Esophagus squamous epithelium (tissue), 5 donors: ENCODE measurements around the gene SPARCL1. TPM values are rescaled to one million over a fixed set of nuclear protein-coding genes. Genes with fewer than 3 reads are reported as not detected.
"Not testable (repeated sequence)": the region's sequence is repeated elsewhere in the genome, so short reads cannot be mapped to it uniquely, and the experiment has no call there.

Experiments used
- DNase-seq: peaks from one replicate; lab custom pipeline; 2025; lab: John Stamatoyannopoulos, UW
- H3K27ac ChIP-seq, 4 donors: fragments of 200-600 bp; sonication (generic); one replicate each; pipeline ENCODE4 v1.5.1; 2016 to 2019; ENCODE audit warnings: mild to moderate bottlenecking in 1 of 4
- H3K27me3 ChIP-seq, 4 donors: fragments of 200-600 bp; sonication (generic); 1 replicate in 3 of 4; 2 replicates in 1 of 4; pipeline versions ENCODE4 v1.5.1 to v1.6.0; 2017 to 2021; ENCODE audit warnings: antibody characterized with exemption in 1 of 4
- H3K36me3 ChIP-seq, 3 donors: fragments of 200-600 bp; sonication (generic); one replicate each; pipeline ENCODE4 v1.5.1; 2016 to 2019
- H3K4me1 ChIP-seq, 3 donors: fragments of 200-600 bp; sonication (generic); one replicate each; pipeline ENCODE4 v1.5.1; 2017 to 2019
- H3K4me3 ChIP-seq, 4 donors: fragments of 200-600 bp; sonication (generic); 1 replicate in 3 of 4; 2 replicates in 1 of 4; pipeline ENCODE4 v1.5.1; 2016 to 2019; ENCODE audit warnings: mild to moderate bottlenecking in 2 of 4, moderate library complexity in 1 of 4
- H3K9me3 ChIP-seq, 3 donors: fragments of 200-600 bp; sonication (generic); one replicate each; pipeline ENCODE4 v1.5.1; 2016 to 2019
- CTCF ChIP-seq, 6 experiments: fragments of 450-650 bp in 4 of 6; fragments of 200-600 bp in 2 of 6; sonication (generic) in 2 of 6; IDR thresholded peaks; one replicate each; pipeline ENCODE4 v1.5.1; 2016 to 2019; ENCODE audit warnings: antibody characterized with exemption in 6 of 6, mild to moderate bottlenecking in 4 of 6, moderate library complexity in 4 of 6
- POLR2A ChIP-seq, 4 donors: fragments of 450-650 bp; IDR thresholded peaks; one replicate each; pipeline ENCODE4 v1.6.1; 2017; ENCODE audit warnings: antibody characterized with exemption in 4 of 4, mild to moderate bottlenecking in 4 of 4, moderate library complexity in 3 of 4
- WGBS, 2 donors: methylation state at CpG; one replicate each; pipeline ENCODE4 v1.1.5; 2018; 5-methylcytosine and 5-hydroxymethylcytosine counted together
- intact Hi-C: fragments of 100-400 bp; cut with DNase I; formaldehyde crosslinking; loops from one replicate; pipeline ENCODE4 v1.15.0; 2022
- total RNA-seq, 4 donors: library from RNA; depleted of rRNA; stranded (reverse); fragments of >200 nt; gene quantifications; one replicate each; pipeline ENCODE4 v1.1.0, GENCODE V29; 2016
- donor health status: DM: yes; HTN: yes; CAD: no.

Gene SPARCL1
- total RNA-seq, 4 donors from 2014 or later, result 37.3 to 450 (median 131) TPM

- intact Hi-C loops, result no loop called here
- TF ChIP-seq POLR2A (IDR thresholded peaks at IDR 0.05) (no peak), CTCF (IDR thresholded peaks at IDR 0.05) (no peak)
- peaks cover 0 to 55% (median 3%) of the 10 kb centered on the region in 3 donors for H3K4me1 ChIP-seq
- H3K27me3 ChIP-seq, result no peaks in the 10 kb centered on the region
- peaks cover 0 to 81% (median 0%) of the 10 kb centered on the region in 3 donors for H3K36me3 ChIP-seq
- peak overlapping the region in 2 of 4 donors; percentile 17 to 56 for H3K27ac ChIP-seq
- no peak overlapping the region for H3K4me3 ChIP-seq
- 54 to 68% methylated on average over 2 of the region's 2 CpGs for WGBS, 2 donors
- no peak for DNase-seq
- H3K9me3 ChIP-seq, result no peaks in the 10 kb centered on the region
Observed at GRCh38 chr4:87491436-87491835, 37.7 kb downstream of the SPARCL1 start.

- peaks cover 0 to 76% (median 0%) of the 10 kb centered on the region in 3 donors for H3K36me3 ChIP-seq
- intact Hi-C loops, result no loop called here
- H3K4me1 ChIP-seq, result peaks cover 0 to 55% (median 3%) of the 10 kb centered on the region in 3 donors
- 43 to 72% methylated on average over 1 of the region's 1 CpG for WGBS, 2 donors
- peak overlapping the region in 3 of 4 donors; percentile 17 to 50 (median 34) for H3K27ac ChIP-seq
- TF ChIP-seq POLR2A (IDR thresholded peaks at IDR 0.05) (no peak), CTCF (IDR thresholded peaks at IDR 0.05) (no peak)
- no peaks in the 10 kb centered on the region for H3K9me3 ChIP-seq
- H3K4me3 ChIP-seq, result no peak overlapping the region
- no peak for DNase-seq
- H3K27me3 ChIP-seq, result no peaks in the 10 kb centered on the region
Observed at GRCh38 chr4:87490664-87491369, 38.4 kb downstream of the SPARCL1 start.

GRCh38 chr4:87489678-87490077 lies 39.5 kb downstream of the SPARCL1 start:
- peak overlapping the region in 3 of 4 donors; percentile 29 to 59 (median 56) for H3K27ac ChIP-seq
- no peak for DNase-seq
- WGBS, 2 donors, result 57 to 74% methylated on average over 2 of the region's 2 CpGs
- intact Hi-C loops, result no loop called here
- H3K27me3 ChIP-seq, result no peaks in the 10 kb centered on the region
- no peaks in the 10 kb centered on the region for H3K9me3 ChIP-seq
- peaks cover 0 to 65% (median 0%) of the 10 kb centered on the region in 3 donors for H3K36me3 ChIP-seq
- TF ChIP-seq CTCF (IDR thresholded peaks at IDR 0.05), result no peak
- TF ChIP-seq POLR2A (IDR thresholded peaks at IDR 0.05), result no peak
- H3K4me3 ChIP-seq, result no peak overlapping the region
- H3K4me1 ChIP-seq, result peaks cover 0 to 55% (median 3%) of the 10 kb centered on the region in 3 donors

- intact Hi-C loops, H3K9me3 ChIP-seq, H3K27me3 ChIP-seq, DNase-seq, H3K4me3 ChIP-seq: not testable (repeated sequence)
- Histone ChIP-seq H3K4me1 (peaks cover 0 to 47% (median 3%) of the 10 kb centered on the region in 3 donors), H3K36me3 (peaks cover 0 to 55% (median 0%) of the 10 kb centered on the region in 3 donors), H3K27ac (peak overlapping the region in 3 of 4 donors; percentile 50 to 59 (median 56))
- WGBS, 2 donors, result no CpG with 5 or more reads among the region's 4 CpGs
Observed at GRCh38 chr4:87488666-87489065, 40.5 kb downstream of the SPARCL1 start.

GRCh38 chr4:87483247-87483646 lies 45.9 kb downstream of the SPARCL1 start:
- H3K27ac ChIP-seq, DNase-seq, H3K4me3 ChIP-seq, H3K9me3 ChIP-seq, H3K4me1 ChIP-seq, H3K27me3 ChIP-seq, intact Hi-C loops: not testable (repeated sequence)
- peaks cover 0 to 42% (median 5%) of the 10 kb centered on the region in 3 donors for H3K36me3 ChIP-seq

- H3K9me3 ChIP-seq, result no peaks in the 10 kb centered on the region
- intact Hi-C loops, result no loop called here
- no peak for DNase-seq
- no peaks in the 10 kb centered on the region for H3K27me3 ChIP-seq
- no peak overlapping the region for H3K4me3 ChIP-seq
- H3K27ac ChIP-seq, result no peak overlapping the region
- TF ChIP-seq CTCF (IDR thresholded peaks at IDR 0.05) (no peak), POLR2A (IDR thresholded peaks at IDR 0.05) (no peak)
- H3K36me3 ChIP-seq, result peaks cover 0 to 48% (median 5%) of the 10 kb centered on the region in 3 donors
- peaks cover 0 to 11% (median 0%) of the 10 kb centered on the region in 3 donors for H3K4me1 ChIP-seq
Observed at GRCh38 chr4:87481377-87481776, 47.8 kb downstream of the SPARCL1 start.
